HepG2 (cell line): Measurements from ENCODE around the gene TCERG1L.

Source experiments
- FOXK1 ChIP-seq: sonication (generic); formaldehyde crosslinking; IDR thresholded peaks from 2 replicates; pipeline ENCODE4 v1.4.0; 2020; ENCODE audit warnings: low read depth, missing genetic modification reagents, borderline replicate concordance
- GABPB1 ChIP-seq: IDR thresholded peaks from 2 replicates; pipeline ENCODE4 v1.6.1; 2016; ENCODE audit warnings: mild to moderate bottlenecking, missing genetic modification reagents, moderate library complexity, missing compliant biosample characterization
- TF ChIP-seq, protein P1 (sequence below), 2 experiments: sonication (generic) in 1 of 2; formaldehyde crosslinking in 1 of 2; IDR thresholded peaks; 2 replicates each; pipeline versions ENCODE4 v1.5.1 to v1.6.1; 2011 to 2020; ENCODE audit warnings: borderline replicate concordance in 1 of 2, low read depth in 1 of 2, low read length in 1 of 2, mild to moderate bottlenecking in 1 of 2, missing genetic modification reagents in 1 of 2, moderate library complexity in 1 of 2
- TF ChIP-seq, protein P2 (sequence below): sonication (generic); formaldehyde crosslinking; IDR thresholded peaks from 2 replicates; pipeline ENCODE4 v1.4.0; 2020; ENCODE audit warnings: missing genetic modification reagents

DNA sequence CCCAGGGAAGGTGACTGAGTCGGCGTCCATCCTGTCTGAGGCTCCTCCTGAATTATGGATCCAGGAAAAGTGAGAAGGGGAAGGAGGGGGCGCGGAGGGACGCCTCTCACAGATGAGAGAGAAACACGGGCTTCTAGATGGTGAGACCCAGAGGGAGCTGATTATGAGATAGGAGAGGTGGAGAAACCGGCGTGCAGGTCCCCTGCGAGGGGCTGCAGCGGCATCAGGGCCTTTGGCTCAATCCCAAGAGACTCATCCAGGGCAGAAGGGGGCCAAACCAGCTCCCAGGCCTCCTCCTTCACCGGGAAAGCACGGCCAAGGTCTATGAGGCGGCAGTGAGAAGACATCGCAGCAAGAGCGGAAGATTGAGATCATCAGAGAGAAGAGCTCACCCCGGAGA lies 70.8 kb downstream of the TCERG1L start:
- no peak for TF ChIP-seq GABPB1 (CRISPR knock-in tag)
- TF ChIP-seq, protein P1, sequence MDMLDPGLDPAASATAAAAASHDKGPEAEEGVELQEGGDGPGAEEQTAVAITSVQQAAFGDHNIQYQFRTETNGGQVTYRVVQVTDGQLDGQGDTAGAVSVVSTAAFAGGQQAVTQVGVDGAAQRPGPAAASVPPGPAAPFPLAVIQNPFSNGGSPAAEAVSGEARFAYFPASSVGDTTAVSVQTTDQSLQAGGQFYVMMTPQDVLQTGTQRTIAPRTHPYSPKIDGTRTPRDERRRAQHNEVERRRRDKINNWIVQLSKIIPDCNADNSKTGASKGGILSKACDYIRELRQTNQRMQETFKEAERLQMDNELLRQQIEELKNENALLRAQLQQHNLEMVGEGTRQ (IDR thresholded peaks at IDR 0.05; ENCODE audit: low read depth, low read length): no peak
- TF ChIP-seq, protein P1 (CRISPR knock-in tag; IDR thresholded peaks at IDR 0.05; ENCODE audit: borderline replicate concordance): no peak
- TF ChIP-seq FOXK1: no peak
- TF ChIP-seq, protein P2, sequence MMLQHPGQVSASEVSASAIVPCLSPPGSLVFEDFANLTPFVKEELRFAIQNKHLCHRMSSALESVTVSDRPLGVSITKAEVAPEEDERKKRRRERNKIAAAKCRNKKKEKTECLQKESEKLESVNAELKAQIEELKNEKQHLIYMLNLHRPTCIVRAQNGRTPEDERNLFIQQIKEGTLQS: no peak
